ENCODE results near the gene PILRA. TPM values are rescaled to one million over a fixed set of nuclear protein-coding genes. Genes with fewer than 3 reads are reported as not detected.

PILRA gene
- total and polyA plus RNA-seq, 2 experiments from 2014 or later, result 0.38 to 5.3 TPM

GRCh38 chr7:100444311-100445278 lies 71.3 kb downstream of the PILRA start:
- DNase-seq (ENCODE audit: low spot score) (no peak), ATAC-seq (peak; percentile 30)
- peak overlapping the region; percentile 87 for H3K27ac Mint-ChIP-seq
- peaks cover 13% of the 10 kb centered on the region for H3K27me3 Mint-ChIP-seq (ENCODE audit: insufficient read depth, low read depth, poor library complexity)
- Histone ChIP-seq H2AFZ (peak overlapping the region; percentile 84; the same call in 1 of the 2 replicates), H3K4me3 (no peak overlapping the region), H3K4me2 (no peak overlapping the region), H3K27me3 (ENCODE audit: insufficient read depth) (no peaks in the 10 kb centered on the region), H3K79me2 (replicated peaks; ENCODE audit: insufficient read depth) (no peaks in the 10 kb centered on the region), H3K9me2 (ENCODE audit: insufficient read depth) (no peaks in the 10 kb centered on the region), H3K4me1 (ENCODE audit: insufficient read depth) (no peaks in the 10 kb centered on the region; the same call in 1 of the 2 replicates), H3K27ac (ENCODE audit: low read depth) (no peak overlapping the region), H3F3A (replicated peaks; ENCODE audit: low read depth) (no peaks in the 10 kb centered on the region), H3K36me3 (ENCODE audit: insufficient read depth) (no peaks in the 10 kb centered on the region), H4K20me1 (replicated peaks; ENCODE audit: insufficient read depth) (no peaks in the 10 kb centered on the region)
- H3K4me1 Mint-ChIP-seq, result peaks cover 12% of the 10 kb centered on the region
- H3K9me3 Mint-ChIP-seq, result no peaks in the 10 kb centered on the region
- H3K36me3 Mint-ChIP-seq (ENCODE audit: low read depth), result no peaks in the 10 kb centered on the region
- no peak overlapping the region for H3K4me3 Mint-ChIP-seq
- no peak for TF ChIP-seq ZNF331 (CRISPR knock-in tag; IDR thresholded peaks at IDR 0.05; ENCODE audit: low read depth)
- no peak for TF ChIP-seq CREB1 (CRISPR knock-in tag; IDR thresholded peaks at IDR 0.05; ENCODE audit: low read depth)
- no peak for TF ChIP-seq EZH2 (IDR thresholded peaks at IDR 0.05; ENCODE audit: low read depth, unreplicated experiment)
- TF ChIP-seq NANOG (IDR thresholded peaks at IDR 0.05; ENCODE audit: borderline replicate concordance), result no peak
- TF ChIP-seq JUNB (IDR thresholded peaks at IDR 0.05; ENCODE audit: unreplicated experiment), result no peak
- TF ChIP-seq POLR2AphosphoS5 (IDR thresholded peaks at IDR 0.05; ENCODE audit: low read depth), result no peak
- no peak for TF ChIP-seq EZH2phosphoT487 (IDR thresholded peaks at IDR 0.05; ENCODE audit: unreplicated experiment)
- no peak for TF ChIP-seq ETS1 (IDR thresholded peaks at IDR 0.05)

GRCh38 chr7:100446040-100446439 lies 72.8 kb downstream of the PILRA start:
- Mint-ChIP-seq H3K27ac (peak overlapping the region; percentile 31; the same call in 1 of the 2 replicates), H3K4me3 (no peak overlapping the region)
- DNase-seq (ENCODE audit: low spot score), result no peak
- TF ChIP-seq CREB1 (CRISPR knock-in tag; IDR thresholded peaks at IDR 0.05; ENCODE audit: low read depth), result no peak
- no peak for TF ChIP-seq JUNB (IDR thresholded peaks at IDR 0.05; ENCODE audit: unreplicated experiment)
- no peak for TF ChIP-seq REST (IDR thresholded peaks at IDR 0.05; ENCODE audit: unreplicated experiment)
- TF ChIP-seq ZNF331 (CRISPR knock-in tag; IDR thresholded peaks at IDR 0.05; ENCODE audit: low read depth), result no peak
- no peak for TF ChIP-seq CTCF (conservative IDR thresholded peaks at IDR 0.05; ENCODE audit: low read depth in 2 of 2)
- no peak for TF ChIP-seq ETS1 (IDR thresholded peaks at IDR 0.05)
- no peak for TF ChIP-seq NANOG (IDR thresholded peaks at IDR 0.05; ENCODE audit: borderline replicate concordance)
- no peak for TF ChIP-seq ZNF114 (CRISPR knock-in tag; IDR thresholded peaks at IDR 0.05)

More at GRCh38 chr7:100446040-100446439, 72.8 kb downstream of the PILRA start:
- Histone ChIP-seq H3K4me3 (no peak overlapping the region), H3K4me1 (ENCODE audit: insufficient read depth) (no peaks in the 10 kb centered on the region; the same call in 1 of the 2 replicates), H3F3A (replicated peaks; ENCODE audit: low read depth) (no peaks in the 10 kb centered on the region), H4K20me1 (replicated peaks; ENCODE audit: insufficient read depth) (no peaks in the 10 kb centered on the region), H3K27me3 (ENCODE audit: insufficient read depth) (no peaks in the 10 kb centered on the region), H3K79me2 (replicated peaks; ENCODE audit: insufficient read depth) (no peaks in the 10 kb centered on the region), H3K27ac (ENCODE audit: low read depth) (no peak overlapping the region), H3K9me2 (ENCODE audit: insufficient read depth) (no peaks in the 10 kb centered on the region), H3K4me2 (no peak overlapping the region), H3K36me3 (ENCODE audit: insufficient read depth) (no peaks in the 10 kb centered on the region), H2AFZ (no peak overlapping the region)
- ATAC-seq, result no peak
- Mint-ChIP-seq H3K36me3 (ENCODE audit: low read depth) (no peaks in the 10 kb centered on the region), H3K27me3 (ENCODE audit: insufficient read depth, low read depth, poor library complexity) (peaks cover 21% of the 10 kb centered on the region), H3K9me3 (no peaks in the 10 kb centered on the region), H3K4me1 (peaks cover 12% of the 10 kb centered on the region)
